Measurements from ENCODE around the gene IGFLR1. TPM values are rescaled to one million over a fixed set of nuclear protein-coding genes. Genes with fewer than 3 reads are reported as not detected.

IGFLR1 gene
- total RNA-seq, 4 donors from 2014 or later, result 0.87 to 4.8 (median 4.3) TPM

- no peak for TF ChIP-seq CTCF (IDR thresholded peaks at IDR 0.05)
- peak in 2 of 4 donors; percentile 39 to 45 for TF ChIP-seq POLR2A (IDR thresholded peaks at IDR 0.05)
- H3K9me3 ChIP-seq, result no peaks in the 10 kb centered on the region
- peaks cover 25 to 82% (median 46%) of the 10 kb centered on the region in 3 donors for H3K4me1 ChIP-seq
- no peaks in the 10 kb centered on the region for H3K27me3 ChIP-seq
- peak within 1 kb of the TSS; percentile 100 for H3K27ac ChIP-seq
- H3K4me3 ChIP-seq, result peak within 1 kb of the TSS; percentile 90 to 97 (median 92)
- peaks cover 0 to 19% (median 0%) of the 10 kb centered on the region in 3 donors for H3K36me3 ChIP-seq
- DNase-seq, result peak; percentile 87
- intact Hi-C loops (cut with DNase I), result no loop called here
- WGBS, 2 donors, result 0 to 1% methylated on average over 11 to 18 of the region's 40 CpGs
These were observed 3.3 kb upstream of the IGFLR1 start, which contains the start of the genes PSENEN and U2AF1L4 for GRCh38 chr19:35745328-35746086. Gene PSENEN (plus strand): TSS chr19:35745651. CDS start chr19:35745931, 280 bp downstream. Gene U2AF1L4 (minus strand): TSS chr19:35745418. CDS start chr19:35745391, 27 bp downstream.

- Histone ChIP-seq H3K27ac (peak overlapping the region; percentile 100), H3K27me3 (no peaks in the 10 kb centered on the region), H3K36me3 (peaks cover 0 to 19% (median 0%) of the 10 kb centered on the region in 3 donors), H3K9me3 (no peaks in the 10 kb centered on the region), H3K4me3 (peak overlapping the region; percentile 90 to 97 (median 92)), H3K4me1 (peaks cover 31 to 82% (median 44%) of the 10 kb centered on the region in 3 donors)
- TF ChIP-seq CTCF (IDR thresholded peaks at IDR 0.05), result peak in 5 of 6 experiments; percentile 10 to 35 (median 31)
- TF ChIP-seq POLR2A (IDR thresholded peaks at IDR 0.05), result peak in 1 of 4 donors; percentile 13
- 5 to 6% methylated on average over 27 to 36 of the region's 41 CpGs for WGBS, 2 donors
- DNase-seq, result peak; percentile 70
- intact Hi-C loops (cut with DNase I), result no loop called here
These were observed 2.4 kb upstream of the IGFLR1 start for GRCh38 chr19:35744430-35745327.

GRCh38 chr19:35743640-35744429 is 1.6 kb upstream of the IGFLR1 start:
- WGBS, 2 donors, result 77 to 85% methylated on average over 13 to 18 of the region's 19 CpGs
- Histone ChIP-seq H3K27ac (peak overlapping the region; percentile 100), H3K4me1 (peaks cover 27 to 80% (median 39%) of the 10 kb centered on the region in 3 donors), H3K9me3 (no peaks in the 10 kb centered on the region), H3K36me3 (peaks cover 0 to 23% (median 1%) of the 10 kb centered on the region in 3 donors), H3K4me3 (peak overlapping the region; percentile 90 to 97 (median 92)), H3K27me3 (no peaks in the 10 kb centered on the region)
- intact Hi-C loops (cut with DNase I), result no loop called here
- TF ChIP-seq CTCF (IDR thresholded peaks at IDR 0.05) (no peak), POLR2A (IDR thresholded peaks at IDR 0.05) (no peak)
- no peak for DNase-seq

- H3K27me3 ChIP-seq, result no peaks in the 10 kb centered on the region
- peak overlapping the region; percentile 69 to 92 (median 82) for H3K27ac ChIP-seq
- peaks cover 20 to 59% (median 26%) of the 10 kb centered on the region in 3 donors for H3K4me1 ChIP-seq
- no peaks in the 10 kb centered on the region for H3K9me3 ChIP-seq
- peak overlapping the region; percentile 46 to 74 (median 60) for H3K4me3 ChIP-seq
- 0 to 6% methylated on average over 6 to 12 of the region's 12 CpGs for WGBS, 2 donors
- H3K36me3 ChIP-seq, result peaks cover 7 to 44% (median 27%) of the 10 kb centered on the region in 3 donors
- DNase-seq, result no peak
- TF ChIP-seq CTCF (IDR thresholded peaks at IDR 0.05), result no peak
- no peak for TF ChIP-seq POLR2A (IDR thresholded peaks at IDR 0.05)
- intact Hi-C loops (cut with DNase I), result no loop called here
These were observed 1.1 kb downstream of the IGFLR1 start for GRCh38 chr19:35741203-35741515.

Measured in esophagus squamous epithelium (tissue), 5 donors.